HG03469 (cell line): ENCODE results near the gene SCLT1.

ENCODE experiments used
- ATAC-seq: cut with Tn5 transposase; IDR thresholded peaks from one replicate; pipeline ENCODE4 v1.9.1; 2021; ENCODE audit warnings: mild to moderate bottlenecking, moderate library complexity, moderate number of reproducible peaks; ENCODE audit not compliant: unreplicated experiment

SCLT1 gene

DNA sequence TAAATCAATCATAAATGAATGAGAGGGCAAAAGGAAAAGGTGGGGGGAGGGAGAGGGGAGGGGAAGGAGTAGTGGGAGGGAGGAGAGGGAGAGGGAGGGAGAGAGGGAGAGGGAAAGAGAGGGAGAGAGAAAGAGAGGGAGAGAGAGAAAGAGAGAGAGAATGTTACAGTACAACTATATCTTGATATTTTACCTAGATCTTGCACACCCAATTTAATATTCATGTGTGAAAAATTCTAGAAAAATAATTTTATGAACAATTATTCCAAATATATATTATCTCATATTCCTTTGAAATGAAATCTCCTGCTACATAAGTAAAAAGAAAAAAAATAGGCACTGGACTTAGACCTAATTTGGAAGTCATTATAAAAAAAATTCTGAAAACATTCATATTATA, 120.0 kb downstream of the SCLT1 start:
- no peak for ATAC-seq

DNA sequence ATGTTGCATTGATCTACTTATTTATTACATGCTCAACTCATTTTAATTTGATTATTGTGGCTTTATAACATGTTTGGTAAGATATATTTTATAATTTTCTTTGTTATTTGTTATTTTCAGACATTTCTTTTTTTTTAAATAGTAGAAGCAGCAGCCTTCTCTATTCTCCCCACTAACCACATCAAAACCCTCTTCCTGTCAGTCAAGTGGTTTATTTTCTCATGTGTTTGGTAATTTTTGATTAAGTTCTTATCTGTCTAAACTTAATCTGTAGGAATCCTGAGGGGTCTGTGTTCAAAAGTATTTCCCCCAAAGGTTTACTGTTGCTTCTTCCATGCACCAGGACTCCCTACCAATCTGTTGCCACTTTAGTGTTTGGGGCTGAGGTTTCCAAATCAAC, 131.9 kb downstream of the SCLT1 start:
- ATAC-seq = no peak

DNA sequence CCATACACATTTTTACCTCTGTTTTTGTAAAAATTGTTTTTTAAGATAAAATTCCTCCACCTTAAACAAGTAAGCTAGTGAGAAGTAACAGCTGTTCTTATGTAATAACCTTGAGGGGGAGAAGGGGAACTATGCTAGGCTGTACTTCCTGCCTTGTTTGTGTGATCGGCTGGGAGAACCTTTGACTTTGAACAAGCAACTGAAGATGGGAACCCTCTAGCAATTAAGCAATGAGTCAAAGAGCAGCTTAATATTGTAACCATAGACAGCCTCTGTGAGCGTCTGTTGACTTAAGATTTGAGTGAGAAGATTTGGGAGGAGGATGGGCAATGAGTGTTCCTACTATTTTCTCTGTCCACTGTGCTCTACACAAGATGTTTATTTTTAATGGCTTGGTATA, 135.1 kb downstream of the SCLT1 start:
- ATAC-seq = no peak

DNA sequence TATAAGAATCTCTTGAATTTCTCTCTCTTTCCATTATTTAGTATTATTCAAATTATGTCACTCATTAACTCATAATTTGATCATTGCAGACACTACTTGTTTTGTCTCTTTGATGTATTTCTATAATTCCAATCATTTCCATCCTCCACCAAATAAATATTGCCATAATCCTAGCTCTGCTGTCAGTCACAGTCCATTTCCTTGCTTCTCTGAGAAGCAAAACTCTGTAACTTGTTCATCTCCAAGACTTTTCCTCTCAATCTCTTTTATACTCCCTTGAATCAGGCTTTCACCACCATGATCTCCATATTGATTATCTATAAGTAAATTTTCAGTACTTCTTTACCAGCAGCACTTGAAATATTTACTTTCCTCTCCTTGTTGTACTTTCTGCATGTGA, 135.9 kb downstream of the SCLT1 start:
- no peak for ATAC-seq

DNA sequence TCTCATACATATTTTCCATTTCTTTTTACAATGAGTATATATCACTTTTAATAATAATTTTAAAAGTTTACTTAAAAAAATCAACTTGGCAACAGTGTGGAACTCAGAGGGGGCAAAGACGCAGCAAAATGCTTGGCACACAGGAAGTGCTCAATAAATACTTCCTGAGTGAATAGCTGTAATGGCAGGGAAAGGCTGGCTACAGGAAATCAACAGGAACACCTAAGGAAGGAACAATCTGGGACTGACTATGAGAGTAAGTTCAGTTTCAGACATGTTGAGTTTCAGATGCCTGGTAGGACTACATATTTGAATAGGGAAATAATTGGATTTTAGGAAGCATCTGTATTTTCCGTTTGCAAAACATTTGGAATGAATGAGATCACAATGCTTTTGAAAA, 137.6 kb downstream of the SCLT1 start:
- no peak for ATAC-seq

DNA sequence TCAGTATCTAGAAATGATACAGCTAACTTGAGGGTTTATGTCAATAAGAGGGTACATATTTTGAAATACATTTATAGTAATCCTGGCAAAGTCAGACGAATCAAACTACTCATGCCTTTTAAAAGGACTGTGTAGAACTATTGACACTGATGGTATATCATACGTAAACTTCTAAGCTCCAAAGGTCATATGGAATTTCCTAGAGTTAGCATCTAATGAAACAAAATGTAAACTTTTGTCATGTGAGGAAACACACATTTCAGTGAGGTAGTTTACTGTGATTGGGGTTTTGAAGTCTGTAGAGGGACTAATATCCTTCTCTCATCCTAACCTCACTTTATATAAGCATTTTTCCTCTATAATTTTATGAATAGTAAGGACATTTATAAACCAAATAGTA, 138.4 kb downstream of the SCLT1 start:
- no peak for ATAC-seq

DNA sequence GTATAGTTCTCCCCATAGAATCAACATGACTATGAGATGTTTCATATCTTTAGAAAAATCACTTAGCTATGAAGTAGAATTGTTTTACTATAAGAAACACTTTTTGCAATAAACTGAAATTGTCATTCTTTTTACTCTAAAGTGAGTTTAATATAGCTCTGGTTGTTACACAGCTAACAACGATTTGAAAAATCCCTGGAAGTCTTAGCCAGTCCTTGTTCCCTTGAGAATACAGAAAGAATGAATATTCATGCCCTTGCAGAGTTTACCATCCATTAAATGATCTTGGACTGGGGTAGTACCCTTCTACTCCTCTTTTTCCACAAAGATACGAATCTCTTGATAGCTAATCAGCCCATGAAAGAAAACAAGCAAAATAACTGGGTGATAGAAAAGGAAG, 142.0 kb downstream of the SCLT1 start:
- ATAC-seq = no peak

DNA sequence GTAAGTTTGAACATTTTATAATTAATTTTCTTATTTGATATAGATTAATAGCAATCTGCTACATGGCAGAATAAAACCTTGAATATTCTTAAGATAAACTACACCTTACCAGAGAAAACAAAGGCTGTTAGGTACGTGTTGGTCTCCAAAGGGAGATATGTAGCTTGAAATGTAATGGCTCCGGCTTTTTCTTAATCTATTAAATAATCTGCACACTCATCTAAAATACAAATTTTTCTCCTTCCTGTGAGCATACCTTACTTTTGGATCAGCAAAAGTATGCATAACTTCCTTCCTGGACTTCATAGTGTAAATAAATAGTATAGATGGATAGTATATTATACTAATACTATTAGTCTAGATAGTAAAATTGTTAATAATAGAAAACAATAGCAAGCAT, 142.5 kb downstream of the SCLT1 start:
- no peak for ATAC-seq

DNA sequence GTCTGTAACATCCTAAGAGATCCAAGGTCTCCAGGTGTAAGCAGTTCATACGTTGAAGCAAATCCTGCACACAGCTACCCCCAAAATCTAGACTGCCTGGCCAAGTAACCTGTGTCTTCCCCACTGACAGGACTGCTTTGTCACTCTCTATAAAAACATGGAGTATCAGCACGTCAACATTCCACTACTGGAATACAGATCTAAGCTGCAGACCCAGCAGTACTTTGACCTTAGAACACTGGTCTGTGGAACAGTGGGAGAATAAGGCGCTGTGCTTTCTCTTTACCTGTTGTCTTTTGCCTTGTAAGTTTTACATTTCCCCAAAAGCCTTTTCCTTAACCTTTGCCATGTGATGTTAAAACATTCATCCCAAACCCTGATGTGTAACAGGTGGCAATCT, 146.4 kb downstream of the SCLT1 start:
- ATAC-seq = no peak

DNA sequence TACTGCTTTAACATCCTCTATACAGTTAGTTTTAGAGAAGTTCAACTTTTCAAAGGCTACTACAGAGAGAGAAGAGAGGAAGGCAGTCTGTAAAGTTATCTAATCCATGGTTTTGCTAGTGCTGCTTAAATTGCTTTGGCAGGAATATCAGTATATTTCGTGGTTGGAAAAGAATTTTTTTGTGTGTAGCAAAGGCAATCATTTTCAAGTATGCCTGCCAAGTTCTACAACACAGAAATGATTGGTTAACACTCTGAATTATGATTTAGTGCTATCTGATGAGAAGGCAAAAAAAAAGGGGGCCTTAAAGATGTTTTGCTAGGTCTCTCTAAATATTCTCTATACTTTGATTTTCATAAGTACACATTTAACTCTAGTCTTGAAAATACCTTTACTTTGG, 150.7 kb downstream of the SCLT1 start:
- no peak for ATAC-seq

DNA sequence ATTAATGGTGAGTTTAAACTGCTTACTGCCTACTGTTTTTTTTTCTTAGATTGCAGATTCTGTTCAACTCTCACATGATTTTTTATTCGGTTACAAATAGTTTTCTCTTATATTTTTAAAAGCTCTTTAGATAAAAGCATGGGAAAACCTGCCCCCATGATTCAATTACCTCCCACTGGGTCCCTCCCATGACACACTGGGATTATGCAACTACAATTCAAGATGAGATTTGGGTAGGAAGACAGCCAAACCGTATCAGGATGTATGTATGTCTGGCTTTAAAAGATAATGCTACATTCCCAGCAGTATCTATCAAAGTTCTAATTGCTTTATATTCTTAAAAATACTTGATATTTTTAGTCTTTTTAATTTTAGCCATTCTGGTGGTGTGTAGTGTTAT, 152.4 kb downstream of the SCLT1 start:
- ATAC-seq = no peak

DNA sequence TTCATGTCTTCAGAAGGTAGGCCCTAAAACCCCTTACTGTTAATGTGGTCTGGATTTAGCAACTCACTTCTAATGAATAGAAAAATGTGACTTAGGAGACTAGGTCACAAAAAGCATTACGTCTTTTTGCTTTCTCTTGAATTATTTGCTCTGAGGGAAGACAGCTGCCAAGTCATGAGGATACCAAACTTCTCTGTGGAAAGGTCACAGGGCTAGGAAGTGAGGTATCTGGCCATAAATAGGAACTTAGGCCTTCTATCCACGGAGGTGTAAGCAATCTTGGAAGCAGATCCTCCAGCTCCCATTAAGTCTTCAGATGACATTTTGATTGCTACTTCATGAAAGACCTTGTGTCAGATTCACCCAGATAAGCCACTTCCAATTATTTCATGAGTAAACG, 163.3 kb downstream of the SCLT1 start:
- ATAC-seq = no peak

DNA sequence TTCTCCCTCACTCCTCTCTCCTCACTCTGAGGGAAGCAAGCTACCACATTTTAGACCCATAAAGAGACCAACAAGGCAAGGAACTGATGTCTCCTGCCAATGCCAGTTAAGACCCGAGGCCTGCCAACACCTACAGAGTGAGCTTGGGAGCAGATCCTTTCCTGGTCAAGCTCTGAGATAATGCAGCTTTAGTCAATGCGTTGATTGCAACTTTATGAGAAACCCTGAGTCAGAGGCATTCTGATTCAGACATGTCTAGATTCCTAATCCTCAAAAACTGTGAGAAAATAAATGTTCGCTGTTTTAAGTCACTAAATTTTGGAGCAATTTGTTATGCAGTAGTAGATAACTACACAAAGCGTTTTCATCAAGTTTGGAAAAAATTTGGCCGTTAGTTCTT, 168.4 kb downstream of the SCLT1 start:
- no peak for ATAC-seq

DNA sequence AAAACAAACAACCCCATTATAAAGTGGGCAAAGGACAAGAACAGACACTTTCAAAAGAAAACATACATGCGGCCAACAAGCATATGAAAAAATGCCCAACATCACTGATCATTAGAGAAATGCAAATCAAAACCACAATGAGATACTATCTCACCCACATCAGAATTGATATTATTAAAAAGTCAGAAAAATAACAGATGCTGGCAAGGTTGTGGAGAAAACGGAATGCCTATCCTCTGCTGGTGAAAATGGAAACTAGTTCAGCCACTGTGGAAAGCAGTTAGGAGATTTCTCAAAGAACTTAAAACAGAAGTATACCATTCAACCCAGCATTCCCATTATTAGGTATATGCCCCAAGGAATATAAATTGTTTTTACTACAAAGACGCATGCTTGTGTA, 171.4 kb downstream of the SCLT1 start:
- no peak for ATAC-seq

DNA sequence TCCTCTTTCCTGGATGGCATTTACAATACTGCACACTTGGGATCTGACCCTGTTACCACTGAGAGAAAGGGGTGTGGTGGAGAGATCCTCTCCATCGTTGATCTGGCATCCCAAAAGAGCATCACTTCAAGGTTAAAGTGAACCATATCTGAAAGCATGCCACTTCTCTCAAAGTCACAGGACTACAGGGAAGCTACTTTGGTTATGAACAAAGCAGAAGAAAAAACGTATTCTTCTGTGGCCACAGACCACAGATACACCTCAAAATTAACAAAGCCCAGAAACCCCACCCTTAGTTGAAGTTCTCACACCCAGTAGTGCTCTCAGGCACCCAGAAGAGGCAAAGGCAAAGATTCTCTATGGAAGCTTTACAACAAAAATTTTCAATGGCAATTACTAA, 175.6 kb downstream of the SCLT1 start:
- peak; percentile 82 for ATAC-seq

DNA sequence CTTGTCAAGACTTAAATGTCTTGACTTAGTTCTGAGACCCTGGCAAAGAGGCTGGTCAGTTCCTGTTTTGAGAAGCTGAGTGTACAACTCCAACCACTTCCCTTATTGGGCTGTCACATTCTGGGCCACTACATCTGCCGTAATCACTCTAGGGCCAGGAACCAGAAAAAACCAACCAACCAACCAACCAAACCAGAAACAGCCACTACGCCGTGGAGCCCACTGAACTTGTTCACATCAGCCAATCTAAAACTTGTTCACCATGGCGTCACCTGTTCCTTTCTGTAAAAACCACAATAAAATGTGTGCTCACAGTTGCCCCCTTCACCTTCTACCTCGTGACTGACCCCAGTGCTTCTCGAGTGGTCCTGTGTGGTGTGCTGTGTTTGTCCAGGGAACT, 176.5 kb downstream of the SCLT1 start:
- peak; percentile 38 for ATAC-seq

DNA sequence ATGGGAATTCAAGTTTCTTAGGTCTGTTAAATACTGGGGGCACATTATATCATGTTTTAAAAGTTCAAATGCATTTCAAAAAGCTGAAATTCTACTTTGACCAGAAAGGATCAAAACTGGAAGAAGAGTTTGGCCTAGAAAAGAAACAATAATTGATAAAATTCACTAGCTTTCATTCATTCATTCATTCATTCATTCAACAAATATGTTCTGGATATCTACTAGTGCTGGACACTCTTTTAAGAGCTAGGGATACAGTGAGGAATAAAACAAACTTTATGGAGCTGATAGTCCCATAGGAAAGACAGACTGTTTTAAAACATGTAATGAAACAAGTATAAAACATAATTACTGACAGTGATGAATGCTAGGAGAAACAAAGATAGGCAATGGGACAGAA, 177.8 kb downstream of the SCLT1 start:
- no peak for ATAC-seq

DNA sequence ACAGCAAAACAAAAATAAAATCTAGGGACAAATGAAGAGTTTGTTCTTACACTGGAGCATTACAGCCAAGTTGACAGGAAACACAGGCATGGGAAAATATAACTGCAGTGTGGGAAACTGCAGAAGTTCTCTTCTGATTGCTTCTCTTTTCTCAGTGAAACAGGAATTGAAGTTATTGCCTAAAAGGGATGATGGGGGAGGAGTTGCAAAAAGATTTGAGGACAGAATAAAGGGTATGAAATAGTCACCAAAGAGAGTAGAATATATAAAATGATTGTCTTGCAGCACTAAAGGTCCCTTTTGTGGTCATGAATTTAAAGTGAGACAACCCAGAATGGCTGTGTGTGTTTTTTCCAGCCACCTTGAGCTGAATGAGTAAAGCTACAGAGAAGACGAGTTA, 180.1 kb downstream of the SCLT1 start:
- no peak for ATAC-seq

DNA sequence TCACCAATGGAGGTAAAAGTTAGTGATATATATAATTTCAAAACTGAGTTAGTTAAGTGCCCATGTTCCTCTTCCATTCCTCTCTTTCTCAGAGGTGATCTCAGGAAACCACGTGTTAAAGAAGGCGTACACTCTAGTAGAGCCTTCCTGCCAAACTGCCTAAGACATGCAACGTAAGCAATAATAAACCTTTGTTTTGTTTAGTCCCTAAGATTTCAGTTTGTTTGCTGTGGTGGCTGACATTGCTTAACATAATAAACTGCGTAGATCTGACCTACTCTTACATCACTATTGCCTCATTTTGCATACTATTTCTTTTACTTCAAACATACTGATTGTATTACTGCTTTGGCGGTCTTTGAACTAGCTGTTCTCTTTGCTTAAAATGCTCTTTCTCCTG, 184.6 kb downstream of the SCLT1 start:
- no peak for ATAC-seq

DNA sequence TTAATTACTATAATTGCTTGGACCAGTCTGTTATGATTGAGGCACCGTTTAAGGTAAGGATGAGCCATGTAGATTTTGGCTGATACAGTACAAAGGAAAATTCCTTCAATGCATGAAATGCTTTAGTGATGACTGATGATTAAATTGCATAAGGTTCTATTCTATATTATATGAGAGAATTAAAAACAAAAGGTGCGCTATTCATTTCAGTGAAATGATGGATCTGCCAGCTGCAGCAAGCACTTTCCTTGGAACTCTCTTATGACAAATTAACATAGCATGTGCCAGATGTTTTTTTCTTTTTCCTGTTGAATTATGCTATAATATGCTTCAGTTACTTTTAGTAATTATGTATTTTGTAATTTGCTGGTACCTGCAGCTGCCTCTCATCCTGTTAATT, 185.4 kb downstream of the SCLT1 start:
- no peak for ATAC-seq

DNA sequence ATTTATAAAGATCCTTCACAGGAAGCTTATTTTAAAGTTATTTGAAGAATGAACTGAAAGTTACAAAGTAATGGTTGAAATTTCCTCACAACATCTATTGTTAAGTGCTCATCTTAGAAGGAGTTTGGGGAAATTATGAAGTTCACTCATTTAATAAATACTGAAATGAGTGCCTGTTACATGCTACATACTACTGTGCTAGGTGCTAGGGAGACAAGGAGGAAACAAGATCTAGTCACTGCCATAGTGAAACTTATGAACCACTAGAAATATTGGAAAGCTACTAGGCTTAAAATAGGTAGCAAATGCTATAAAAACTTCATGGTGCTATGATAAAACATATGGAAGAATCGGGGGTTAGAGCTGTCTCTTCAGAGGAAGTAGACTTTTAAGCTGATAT, 186.8 kb downstream of the SCLT1 start:
- no peak for ATAC-seq

DNA sequence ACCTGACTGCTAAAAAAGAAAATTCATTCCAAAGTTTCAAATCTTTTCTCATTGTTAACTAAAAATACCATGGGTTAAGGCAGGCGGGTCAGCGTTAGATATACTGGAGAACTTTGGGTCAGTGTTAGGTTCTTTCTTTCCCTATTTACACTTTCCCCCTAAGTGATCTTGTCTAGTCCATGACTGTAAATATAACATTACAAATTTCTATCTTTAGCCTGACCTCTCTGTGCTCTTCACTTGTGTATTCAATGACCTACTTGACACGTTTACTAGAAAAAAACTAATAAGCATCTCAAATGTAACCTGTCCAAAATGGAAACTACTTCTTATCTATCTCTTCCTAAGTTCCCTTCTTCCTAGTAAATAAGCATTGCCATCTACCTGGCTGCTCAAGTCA, 188.5 kb downstream of the SCLT1 start:
- no peak for ATAC-seq

DNA sequence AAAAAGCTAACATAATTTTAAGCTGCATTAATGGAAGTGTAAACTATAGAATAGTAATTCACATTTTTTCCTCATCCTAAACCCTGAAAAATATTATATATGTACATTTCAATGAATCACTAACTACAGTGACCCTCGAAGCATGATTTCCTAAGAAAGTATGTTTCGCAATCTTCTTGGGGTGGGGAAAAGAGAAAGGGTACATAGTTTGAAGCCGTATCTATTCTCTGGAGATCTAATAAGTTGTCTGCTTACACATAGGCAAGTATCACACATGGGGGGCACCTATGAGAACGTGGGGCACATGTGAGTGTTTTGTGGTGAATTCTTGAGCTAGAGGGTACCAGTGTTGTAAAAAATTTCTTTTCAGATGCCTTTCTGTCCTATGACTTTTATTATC, 212.7 kb downstream of the SCLT1 start:
- ATAC-seq = no peak

DNA sequence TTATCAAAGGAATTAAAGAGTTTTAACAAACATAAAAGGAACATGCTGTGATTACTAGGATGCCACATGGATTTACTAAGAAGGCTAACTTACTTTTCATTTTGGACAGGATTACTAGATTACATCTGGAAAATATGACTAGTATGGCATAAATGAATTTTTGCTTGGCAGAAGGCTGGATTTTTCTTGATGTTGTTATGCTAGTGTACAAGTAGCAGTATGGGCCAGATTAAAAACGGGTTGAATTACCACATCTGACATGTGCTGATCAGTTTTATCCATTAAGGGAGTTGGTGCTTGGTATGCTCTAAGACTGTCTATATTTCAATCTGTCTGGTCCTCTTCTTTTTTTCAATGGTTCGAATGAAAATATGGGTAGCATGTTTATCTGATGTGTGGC, 213.4 kb downstream of the SCLT1 start:
- no peak for ATAC-seq
